ENCODE data around the gene NKD1.

Gene NKD1

DNA sequence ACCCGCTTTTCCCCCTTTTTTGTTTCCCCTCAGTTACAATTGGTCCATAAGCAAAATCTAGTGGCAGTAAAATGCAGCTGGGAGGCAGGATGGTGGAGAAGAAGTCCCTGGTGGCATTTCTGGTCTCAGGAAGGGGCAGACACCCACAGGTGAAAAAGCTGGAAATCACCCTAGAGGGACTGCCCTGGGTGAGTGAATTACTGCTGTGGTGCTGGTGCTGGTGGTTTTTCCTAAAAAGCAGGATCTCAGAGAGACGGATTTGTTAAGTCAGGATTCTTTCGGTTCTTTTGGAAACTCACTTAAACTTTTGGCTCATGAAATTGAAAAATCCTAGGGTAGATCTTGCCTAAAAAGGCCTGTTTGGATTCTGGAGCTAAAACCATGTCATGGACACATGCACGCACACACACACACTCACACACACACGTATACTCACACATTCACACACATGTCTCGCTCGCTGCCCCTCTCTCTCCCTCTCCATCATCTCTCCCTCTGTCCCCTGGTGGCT, 65.8 kb downstream of the NKD1 start:
- DNase-seq (ENCODE audit: low spot score): no peak

DNA sequence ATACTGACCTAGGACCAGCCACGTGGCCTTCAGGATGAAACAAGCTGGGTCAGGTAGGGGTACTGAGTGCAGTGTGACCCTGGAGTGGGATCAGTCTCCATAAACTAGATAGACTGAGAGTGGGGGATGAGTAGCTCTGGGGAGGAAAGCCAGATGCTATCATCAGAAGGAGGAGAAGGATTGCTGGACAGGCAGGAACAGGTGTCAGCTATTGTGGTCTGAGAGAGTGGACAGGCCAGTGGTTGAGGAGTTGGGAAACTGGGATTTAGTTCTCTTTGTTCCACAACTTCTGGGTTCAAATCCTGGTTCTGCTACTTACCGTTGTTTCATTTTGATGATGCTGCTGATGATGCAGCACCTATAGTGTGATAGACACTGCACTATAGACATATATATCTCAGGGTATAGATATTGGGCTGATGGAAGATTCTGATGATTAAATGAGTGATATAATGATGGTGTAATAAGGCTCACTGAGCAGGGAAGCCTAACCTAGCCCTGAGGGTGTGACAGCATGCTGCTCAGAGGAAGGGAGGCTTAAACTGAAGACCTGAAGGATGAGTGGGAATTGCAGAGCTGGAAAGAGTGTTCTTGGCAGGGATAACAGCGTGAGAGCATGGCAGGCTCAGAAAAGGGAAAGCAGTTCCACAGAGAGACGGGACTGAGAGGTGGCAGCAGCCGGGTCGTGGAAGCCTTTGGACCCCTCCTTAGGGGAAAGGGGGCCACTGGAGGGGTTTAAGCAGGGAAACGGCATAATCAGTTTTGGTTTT, 66.9 kb downstream of the NKD1 start:
- no peak for DNase-seq (ENCODE audit: low spot score)

GRCh38 chr16:50615891-50616290, 67.7 kb downstream of the NKD1 start:
- DNase-seq (ENCODE audit: low spot score): no peak

- DNase-seq (ENCODE audit: low spot score): no peak
Observed at GRCh38 chr16:50616386-50616785, 68.2 kb downstream of the NKD1 start.

GRCh38 chr16:50616883-50617645, 68.9 kb downstream of the NKD1 start:
- DNase-seq (ENCODE audit: low spot score): no peak

GRCh38 chr16:50617646-50618184, 69.5 kb downstream of the NKD1 start:
- DNase-seq (ENCODE audit: low spot score): no peak

DNA sequence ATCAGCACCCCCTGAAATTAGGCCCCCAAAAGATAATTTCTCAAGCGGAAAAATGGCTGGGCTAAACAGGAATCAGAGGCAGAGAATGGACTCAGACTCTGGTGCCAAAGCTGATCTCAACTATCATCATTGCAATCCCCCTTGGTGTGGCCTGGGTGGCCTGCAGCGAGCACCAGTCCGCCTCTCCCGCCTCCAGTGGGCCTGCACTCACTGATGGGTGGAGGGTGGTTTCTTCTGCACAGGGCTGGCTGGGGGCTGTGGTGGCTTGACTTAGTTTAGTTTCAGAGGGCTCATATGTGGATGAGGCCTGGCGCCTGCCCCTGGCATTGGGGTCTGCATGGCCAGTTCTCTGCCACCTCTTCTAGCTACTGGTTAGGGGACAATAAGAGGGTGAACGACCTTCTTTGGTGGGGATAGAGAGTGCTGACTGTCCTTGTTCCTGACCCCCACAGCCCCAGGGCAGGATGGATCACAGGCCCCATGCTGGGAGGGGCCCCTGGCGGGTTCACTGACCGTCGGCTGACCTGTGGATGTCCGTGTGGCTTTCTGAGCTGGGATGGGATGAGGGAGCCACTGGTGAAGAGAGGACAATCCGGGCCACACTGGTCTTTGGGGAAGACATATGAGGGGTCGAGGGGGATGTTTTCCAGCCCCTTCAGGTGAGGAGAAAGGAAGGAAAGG, 70.2 kb downstream of the NKD1 start:
- no peak for DNase-seq (ENCODE audit: low spot score)

GRCh38 chr16:50619702-50620491, 71.7 kb downstream of the NKD1 start:
- no peak for DNase-seq (ENCODE audit: low spot score)

DNA sequence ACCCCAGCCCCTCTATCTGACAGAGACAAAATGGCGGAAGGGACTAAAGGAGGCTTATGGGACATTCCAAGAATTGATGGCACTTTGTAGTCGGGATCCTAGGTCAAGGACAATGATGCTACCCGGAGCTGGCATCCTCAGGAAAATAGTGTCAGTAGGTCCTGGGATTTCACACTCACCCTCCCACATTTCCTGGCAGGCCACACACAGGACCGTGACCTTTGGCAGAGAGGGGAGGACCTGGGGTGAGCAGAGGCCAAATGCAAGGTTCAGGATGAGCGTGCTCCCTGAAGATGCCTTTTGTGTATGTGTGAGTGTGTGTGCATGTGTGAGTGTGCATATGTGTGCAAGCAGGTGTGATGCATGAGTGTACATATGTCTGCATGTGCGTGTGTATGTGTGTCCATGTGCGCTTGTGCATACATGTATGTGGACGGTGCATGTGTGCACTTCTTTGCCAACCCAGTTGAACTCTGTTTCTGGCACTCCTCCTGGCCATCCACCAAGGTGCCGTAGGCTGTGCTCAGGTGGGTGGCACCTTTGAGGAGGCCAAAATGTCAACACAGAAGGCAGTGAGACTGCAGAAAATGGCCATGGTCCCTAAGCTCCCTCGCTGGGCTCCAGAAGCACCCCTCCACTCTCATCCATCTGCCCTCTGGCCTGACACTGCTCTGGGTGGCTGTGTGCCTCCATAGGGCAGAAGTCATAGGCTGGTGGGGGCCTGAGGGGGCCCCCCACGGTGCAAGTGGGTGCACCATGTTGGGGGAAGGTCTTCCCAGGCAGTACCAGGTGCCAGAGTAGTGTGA, 72.7 kb downstream of the NKD1 start:
- DNase-seq (ENCODE audit: low spot score): no peak

- DNase-seq (ENCODE audit: low spot score): no peak
Observed at GRCh38 chr16:50621452-50621792, 73.2 kb downstream of the NKD1 start.

GRCh38 chr16:50622029-50622428, 73.8 kb downstream of the NKD1 start:
- DNase-seq (ENCODE audit: low spot score): no peak

GRCh38 chr16:50622643-50623369, 74.6 kb downstream of the NKD1 start:
- no peak for DNase-seq (ENCODE audit: low spot score)

DNA sequence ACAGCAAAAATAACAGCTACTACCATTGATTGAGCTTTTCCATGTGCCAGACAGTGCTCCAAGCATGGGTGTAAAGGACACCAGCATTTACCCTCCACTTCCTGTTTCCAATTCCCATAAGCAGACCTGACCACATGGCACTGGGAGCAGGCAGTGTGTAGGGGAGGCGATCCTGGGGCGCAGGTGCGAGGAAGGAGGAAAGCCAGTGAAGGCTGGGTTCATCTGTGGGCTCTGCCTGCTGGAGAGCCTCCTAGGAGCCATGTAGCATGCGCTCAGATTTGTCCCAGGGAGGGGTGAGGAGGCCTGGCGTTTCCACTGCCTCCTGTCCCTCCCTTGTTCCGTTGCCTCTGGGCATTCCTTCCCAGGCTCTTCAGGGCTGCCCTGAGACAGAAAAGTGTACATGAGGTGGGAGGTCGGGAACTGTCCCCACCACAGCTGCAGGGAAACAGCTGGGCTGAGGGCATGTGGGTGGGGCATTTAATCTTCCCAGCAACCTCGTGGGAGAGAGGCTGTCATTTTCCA, 76.3 kb downstream of the NKD1 start:
- no peak for DNase-seq (ENCODE audit: low spot score)

DNA sequence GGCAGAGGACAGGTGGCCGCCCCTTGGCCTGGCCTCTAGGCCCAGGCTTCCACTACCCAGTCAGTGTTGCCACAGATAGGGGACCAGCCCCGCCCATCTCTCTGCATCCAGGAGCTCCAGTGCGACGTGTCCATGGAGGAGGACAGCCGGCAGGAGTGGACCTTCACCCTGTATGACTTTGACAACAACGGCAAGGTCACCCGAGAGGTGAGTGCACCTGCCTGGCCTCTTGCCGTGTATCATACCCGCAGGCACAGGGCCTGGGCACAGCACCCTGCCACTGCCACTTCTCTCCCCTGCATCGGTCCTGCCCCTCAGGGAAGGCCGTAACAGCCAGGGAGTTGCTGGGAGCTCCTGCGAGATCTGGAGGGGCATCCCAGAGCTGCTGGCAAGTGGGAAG, 77.2 kb downstream of the NKD1 start:
- DNase-seq (ENCODE audit: low spot score): no peak

GRCh38 chr16:50626868-50627267, 78.7 kb downstream of the NKD1 start:
- DNase-seq (ENCODE audit: low spot score): no peak

DNA sequence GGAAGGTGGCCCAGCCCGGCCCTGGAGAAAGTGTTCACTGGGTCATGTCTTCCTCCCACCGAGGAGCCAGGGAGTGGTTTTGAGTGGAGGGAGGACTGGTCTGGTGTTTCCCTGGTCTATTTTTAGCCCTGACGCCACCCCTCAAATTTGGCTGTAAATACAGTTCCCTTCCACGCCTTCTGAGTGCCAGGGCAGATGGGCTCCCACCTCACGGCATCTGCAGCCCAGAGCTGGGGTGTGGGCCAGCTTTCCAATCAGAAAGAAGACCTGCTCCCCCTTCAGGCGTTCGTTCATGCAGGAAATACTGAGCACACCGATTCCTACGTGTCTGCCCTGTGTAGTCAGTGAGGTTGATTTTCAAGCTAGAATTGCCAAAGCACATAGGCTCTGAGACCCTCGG, 79.2 kb downstream of the NKD1 start:
- DNase-seq (ENCODE audit: low spot score): no peak

- no peak for DNase-seq (ENCODE audit: low spot score)
Observed at GRCh38 chr16:50628156-50628802, 80.1 kb downstream of the NKD1 start.

DNA sequence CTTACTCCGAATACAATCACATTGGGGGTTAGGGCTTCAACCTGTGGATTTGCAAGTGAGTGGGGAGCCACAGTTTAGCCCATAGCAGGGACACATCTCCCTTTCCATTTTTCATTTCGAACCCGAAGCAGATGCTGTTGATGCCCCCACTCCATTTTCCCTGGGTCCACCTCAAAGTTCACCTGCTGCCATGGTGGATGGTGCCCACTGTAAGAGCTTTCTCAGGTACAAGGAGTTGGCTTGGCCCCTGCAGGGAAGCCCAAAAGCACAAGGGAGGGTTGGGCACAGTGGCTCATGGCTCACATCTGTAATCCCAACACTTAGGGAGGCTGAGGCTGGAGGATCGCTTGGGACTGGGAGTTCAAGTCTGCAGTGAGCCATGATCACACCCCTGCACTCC, 81.1 kb downstream of the NKD1 start:
- DNase-seq (ENCODE audit: low spot score): no peak

DNA sequence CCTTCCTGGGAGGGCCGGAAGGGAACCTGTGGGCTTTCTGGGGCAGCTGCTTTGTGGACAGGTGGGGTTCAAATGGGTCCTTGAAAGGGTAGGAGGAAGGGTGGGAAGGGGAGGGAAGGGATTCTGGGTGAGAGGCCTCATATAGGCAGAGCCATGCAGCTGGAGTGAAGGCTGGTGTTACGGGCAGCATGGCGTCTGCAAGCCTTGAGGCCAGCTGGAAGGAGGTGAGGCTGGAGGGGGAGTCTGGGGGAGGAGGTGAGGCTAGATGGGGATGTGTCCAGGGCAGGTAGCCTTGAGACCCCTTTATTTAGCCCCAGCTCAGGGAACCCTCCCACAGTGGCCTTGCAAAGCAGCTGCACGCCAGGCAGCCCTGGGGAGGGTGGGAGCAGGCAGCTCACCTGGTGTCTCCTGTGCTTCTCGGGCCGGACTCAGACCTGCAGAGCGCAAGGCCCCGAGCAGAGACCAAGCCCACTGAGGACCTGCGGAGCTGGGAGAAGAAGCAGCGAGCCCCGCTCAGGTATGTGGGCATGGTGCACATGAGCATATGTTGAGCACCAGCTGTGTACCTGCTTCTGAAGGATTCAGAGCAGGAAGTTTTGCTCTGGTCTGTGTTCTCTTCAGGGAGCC, 82.3 kb downstream of the NKD1 start:
- no peak for DNase-seq (ENCODE audit: low spot score)

Data from hematopoietic multipotent progenitor cell treated with erythropoietin and hydrocortisone succinate and interleukin-3 and kit ligand, for 15 days (in vitro differentiated cells).